Gastrocnemius medialis (tissue), 4 donors: ENCODE data around the gene AMH.

Source experiments
- POLR2A ChIP-seq, 2 donors: fragments of 450-650 bp; IDR thresholded peaks; one replicate each; pipeline ENCODE4 v1.6.1; 2017; ENCODE audit warnings: antibody characterized with exemption in 2 of 2, mild to moderate bottlenecking in 2 of 2, moderate library complexity in 2 of 2
- TF ChIP-seq, protein P1 (sequence below), 5 experiments: fragments of 450-650 bp in 3 of 5; fragments of 200-600 bp in 2 of 5; sonication (generic) in 2 of 5; IDR thresholded peaks in 4 of 5; conservative IDR thresholded peaks in 1 of 5; 1 replicate in 4 of 5; 2 replicates in 1 of 5; pipeline ENCODE4 v1.5.1; 2016 to 2019; ENCODE audit warnings: antibody characterized with exemption in 5 of 5, mild to moderate bottlenecking in 3 of 5, moderate library complexity in 3 of 5

DNA sequence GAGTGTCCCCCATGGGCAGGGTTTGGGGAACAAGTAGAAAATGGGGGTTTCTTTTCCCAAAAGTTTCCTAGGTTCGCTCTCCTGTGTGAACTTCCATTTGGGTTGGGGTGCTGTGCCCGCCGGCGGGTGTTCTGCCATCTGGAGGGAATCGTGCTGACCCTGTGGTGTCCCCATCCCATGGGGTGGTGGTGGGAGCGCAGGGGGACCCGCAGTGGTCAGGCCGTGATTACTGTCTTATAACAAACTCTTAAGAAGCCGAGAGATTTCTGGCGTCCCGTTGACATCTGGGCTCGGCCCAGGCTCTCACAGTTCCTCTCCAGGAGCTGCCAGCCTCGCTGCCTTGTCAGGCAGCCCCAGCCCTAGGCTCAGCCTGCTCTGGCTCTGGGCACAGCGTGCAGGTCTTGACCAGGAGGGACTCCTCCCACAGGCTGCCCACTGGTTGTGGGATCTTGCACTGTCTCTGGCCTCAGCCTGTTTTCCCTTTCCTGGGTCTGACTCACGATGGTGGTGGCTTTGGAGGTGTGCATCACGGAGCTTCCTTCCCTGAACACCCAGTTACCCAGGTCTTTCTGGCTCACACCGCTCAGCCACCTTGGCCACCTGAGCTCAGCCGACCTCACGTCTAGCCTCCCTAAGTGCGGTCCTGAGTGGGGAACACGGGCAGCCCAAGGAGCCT is 47.5 kb upstream of the AMH start:
- TF ChIP-seq, protein P1, sequence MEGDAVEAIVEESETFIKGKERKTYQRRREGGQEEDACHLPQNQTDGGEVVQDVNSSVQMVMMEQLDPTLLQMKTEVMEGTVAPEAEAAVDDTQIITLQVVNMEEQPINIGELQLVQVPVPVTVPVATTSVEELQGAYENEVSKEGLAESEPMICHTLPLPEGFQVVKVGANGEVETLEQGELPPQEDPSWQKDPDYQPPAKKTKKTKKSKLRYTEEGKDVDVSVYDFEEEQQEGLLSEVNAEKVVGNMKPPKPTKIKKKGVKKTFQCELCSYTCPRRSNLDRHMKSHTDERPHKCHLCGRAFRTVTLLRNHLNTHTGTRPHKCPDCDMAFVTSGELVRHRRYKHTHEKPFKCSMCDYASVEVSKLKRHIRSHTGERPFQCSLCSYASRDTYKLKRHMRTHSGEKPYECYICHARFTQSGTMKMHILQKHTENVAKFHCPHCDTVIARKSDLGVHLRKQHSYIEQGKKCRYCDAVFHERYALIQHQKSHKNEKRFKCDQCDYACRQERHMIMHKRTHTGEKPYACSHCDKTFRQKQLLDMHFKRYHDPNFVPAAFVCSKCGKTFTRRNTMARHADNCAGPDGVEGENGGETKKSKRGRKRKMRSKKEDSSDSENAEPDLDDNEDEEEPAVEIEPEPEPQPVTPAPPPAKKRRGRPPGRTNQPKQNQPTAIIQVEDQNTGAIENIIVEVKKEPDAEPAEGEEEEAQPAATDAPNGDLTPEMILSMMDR (IDR thresholded peaks at IDR 0.05 in 4 of 5, conservative IDR thresholded peaks at IDR 0.05 in 1 of 5), result no peak
- TF ChIP-seq POLR2A (IDR thresholded peaks at IDR 0.05), result no peak
